ENCODE measurements around the gene THRAP3.
A peak's percentile ranks its signal among the peaks of the same experiment; 100 is the strongest.

Gene THRAP3

GRCh38 chr1:36322786-36323635, 98.8 kb downstream of the THRAP3 start:
- DNase-seq (ENCODE audit: low read depth): no peak

DNA sequence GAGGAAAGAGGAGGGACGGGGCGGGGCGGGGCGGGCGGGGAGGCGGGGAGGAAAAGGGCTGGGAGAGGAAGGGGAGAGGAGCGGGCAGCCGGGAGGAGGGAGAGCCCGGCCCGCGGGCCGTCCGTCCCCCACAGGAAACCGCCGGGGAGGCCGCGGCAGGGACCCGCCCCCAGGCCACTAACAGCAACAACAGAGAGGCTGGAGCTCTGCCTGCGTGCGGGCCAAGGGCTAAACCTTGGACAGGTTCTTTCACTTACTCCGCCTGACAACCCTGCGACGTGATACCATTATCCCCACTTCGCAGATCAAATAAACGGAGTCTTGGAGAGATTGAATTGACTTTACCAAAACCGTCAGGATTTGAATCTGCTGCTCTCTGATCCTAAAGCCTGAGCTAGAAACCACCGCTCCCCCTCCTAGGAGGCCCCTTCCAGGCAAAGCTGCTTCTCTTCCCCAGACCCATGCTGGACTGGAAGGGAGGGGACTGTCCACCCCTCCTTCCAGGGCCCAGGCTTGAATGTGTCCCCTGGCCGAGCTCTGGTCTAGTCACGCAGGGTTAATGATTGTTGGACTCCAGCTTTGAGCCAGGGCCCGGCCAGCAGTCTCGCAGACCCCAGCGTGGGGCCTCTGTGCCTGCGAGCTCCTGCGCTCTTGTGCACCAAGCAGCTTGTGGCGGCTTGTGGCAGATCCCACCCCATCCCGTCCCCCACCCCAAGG, 99.6 kb downstream of the THRAP3 start, which contains the start of gene EVA1B:
Gene EVA1B, minus strand, starts transcription at position 10 of the 717 bp plus-strand sequence. CDS start 608 bp downstream, outside the sequence.
- DNase-seq (ENCODE audit: low read depth): no peak
- peak within 1 kb of the TSS; percentile 61 for H3K4me3 ChIP-seq (ENCODE audit: low read length)
- TF ChIP-seq, protein P1, sequence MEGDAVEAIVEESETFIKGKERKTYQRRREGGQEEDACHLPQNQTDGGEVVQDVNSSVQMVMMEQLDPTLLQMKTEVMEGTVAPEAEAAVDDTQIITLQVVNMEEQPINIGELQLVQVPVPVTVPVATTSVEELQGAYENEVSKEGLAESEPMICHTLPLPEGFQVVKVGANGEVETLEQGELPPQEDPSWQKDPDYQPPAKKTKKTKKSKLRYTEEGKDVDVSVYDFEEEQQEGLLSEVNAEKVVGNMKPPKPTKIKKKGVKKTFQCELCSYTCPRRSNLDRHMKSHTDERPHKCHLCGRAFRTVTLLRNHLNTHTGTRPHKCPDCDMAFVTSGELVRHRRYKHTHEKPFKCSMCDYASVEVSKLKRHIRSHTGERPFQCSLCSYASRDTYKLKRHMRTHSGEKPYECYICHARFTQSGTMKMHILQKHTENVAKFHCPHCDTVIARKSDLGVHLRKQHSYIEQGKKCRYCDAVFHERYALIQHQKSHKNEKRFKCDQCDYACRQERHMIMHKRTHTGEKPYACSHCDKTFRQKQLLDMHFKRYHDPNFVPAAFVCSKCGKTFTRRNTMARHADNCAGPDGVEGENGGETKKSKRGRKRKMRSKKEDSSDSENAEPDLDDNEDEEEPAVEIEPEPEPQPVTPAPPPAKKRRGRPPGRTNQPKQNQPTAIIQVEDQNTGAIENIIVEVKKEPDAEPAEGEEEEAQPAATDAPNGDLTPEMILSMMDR (conservative IDR thresholded peaks at IDR 0.05; ENCODE audit: low read depth, low read length): no peak

More at GRCh38 chr1:36322786-36323635, 98.8 kb downstream of the THRAP3 start:
- TF ChIP-seq, protein P1 (conservative IDR thresholded peaks at IDR 0.05; ENCODE audit: low read depth, low read length): no peak
- peak overlapping the region; percentile 61 for H3K4me3 ChIP-seq (ENCODE audit: low read length)

GRCh38 chr1:36324353-36324703, 100.1 kb downstream of the THRAP3 start:
- TF ChIP-seq, protein P1 (conservative IDR thresholded peaks at IDR 0.05; ENCODE audit: low read depth, low read length): no peak
- no peak for DNase-seq (ENCODE audit: low read depth)
- H3K4me3 ChIP-seq (ENCODE audit: low read length): no peak overlapping the region

- TF ChIP-seq, protein P1 (conservative IDR thresholded peaks at IDR 0.05; ENCODE audit: low read depth, low read length): no peak
- no peak overlapping the region for H3K4me3 ChIP-seq (ENCODE audit: low read length)
- DNase-seq (ENCODE audit: low read depth): no peak
Measured at GRCh38 chr1:36326499-36326898, 102.3 kb downstream of the THRAP3 start.

DNA sequence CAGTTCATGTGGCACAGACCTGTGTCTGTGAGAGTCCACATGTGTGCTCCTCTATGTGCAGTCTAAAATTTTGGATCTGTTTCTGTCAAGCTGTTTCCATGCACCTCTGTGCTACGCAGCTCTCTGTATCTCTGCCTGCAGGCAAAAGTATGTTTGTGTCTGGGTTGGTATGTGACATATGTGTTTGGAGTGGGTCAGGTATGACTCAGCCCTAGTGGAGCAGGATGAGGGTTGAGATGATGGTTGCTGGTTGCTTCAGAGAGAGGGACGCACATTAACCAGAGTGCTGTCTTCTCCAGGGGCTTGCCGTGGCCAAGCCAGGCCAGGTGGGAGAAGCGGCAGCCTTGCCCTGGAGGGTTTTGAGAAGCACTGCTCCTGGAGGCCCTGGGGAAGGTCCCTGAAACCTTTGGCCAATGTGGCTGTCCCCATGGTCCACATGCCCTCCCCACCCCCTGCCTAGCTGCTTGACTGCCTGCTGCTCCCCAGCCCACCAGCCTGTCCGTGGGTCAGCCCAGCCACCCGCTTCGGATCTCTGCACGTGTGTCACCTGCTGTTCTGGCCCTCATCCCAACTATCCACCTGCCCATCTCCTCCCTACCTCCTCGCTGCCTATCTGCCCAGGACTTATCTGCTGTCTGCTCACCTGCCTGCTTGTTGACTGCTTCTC, 103.3 kb downstream of the THRAP3 start:
- no peak for DNase-seq (ENCODE audit: low read depth)
- TF ChIP-seq, protein P1 (conservative IDR thresholded peaks at IDR 0.05; ENCODE audit: low read depth, low read length): no peak
- no peak overlapping the region for H3K4me3 ChIP-seq (ENCODE audit: low read length)

- H3K4me3 ChIP-seq (ENCODE audit: low read length): no peak overlapping the region
- no peak for DNase-seq (ENCODE audit: low read depth)
- TF ChIP-seq, protein P1 (conservative IDR thresholded peaks at IDR 0.05; ENCODE audit: low read depth, low read length): no peak
Measured at GRCh38 chr1:36328088-36328480, 103.8 kb downstream of the THRAP3 start.

Data from retinal pigment epithelial cell (primary cell).